Tibial nerve (tissue), 4 donors: ENCODE measurements around the gene SLC44A3. TPM values are rescaled to one million over a fixed set of nuclear protein-coding genes. Genes with fewer than 3 reads are reported as not detected.

Source experiments
- DNase-seq, 2 donors: peaks; one replicate each; pipeline ENCODE4 v3.0.0-alpha.2; 2019; ENCODE audit warnings: low spot score in 2 of 2
- H3K27ac ChIP-seq, 4 donors: fragments of 200-600 bp; sonication (generic) in 3 of 4; one replicate each; pipeline ENCODE4 v1.5.1; 2017 to 2019; ENCODE audit warnings: mild to moderate bottlenecking in 1 of 4
- H3K27me3 ChIP-seq, 2 donors: fragments of 200-600 bp; sonication (generic) in 1 of 2; one replicate each; pipeline versions ENCODE4 v1.5.1 to v1.6.0; 2017 to 2019
- H3K36me3 ChIP-seq, 3 donors: fragments of 200-600 bp; sonication (generic); one replicate each; pipeline ENCODE4 v1.5.1; 2018 to 2019
- H3K4me1 ChIP-seq, 4 donors: fragments of 200-600 bp; sonication (generic) in 3 of 4; one replicate each; pipeline ENCODE4 v1.5.1; 2017 to 2019
- H3K4me3 ChIP-seq, 4 donors: fragments of 200-600 bp; sonication (generic) in 3 of 4; one replicate each; pipeline ENCODE4 v1.5.1; 2017 to 2019; ENCODE audit warnings: mild to moderate bottlenecking in 1 of 4, moderate library complexity in 1 of 4
- H3K9me3 ChIP-seq, 4 donors: fragments of 200-600 bp; sonication (generic) in 3 of 4; one replicate each; pipeline ENCODE4 v1.5.1; 2017 to 2019
- CTCF ChIP-seq, 5 experiments: fragments of 200-600 bp in 3 of 5; fragments of 450-650 bp in 2 of 5; sonication (generic) in 3 of 5; IDR thresholded peaks; one replicate each; pipeline ENCODE4 v1.5.1; 2016 to 2019; ENCODE audit warnings: antibody characterized with exemption in 5 of 5, mild to moderate bottlenecking in 3 of 5, moderate library complexity in 2 of 5
- EP300 ChIP-seq, 2 donors: sonication (generic); formaldehyde crosslinking; IDR thresholded peaks; one replicate each; pipeline ENCODE4 v1.6.1; 2017; ENCODE audit warnings: antibody characterized with exemption in 2 of 2, mild to moderate bottlenecking in 1 of 2
- POLR2A ChIP-seq, 2 donors: fragments of 450-650 bp; IDR thresholded peaks; one replicate each; pipeline ENCODE4 v1.6.1; 2017; ENCODE audit warnings: antibody characterized with exemption in 2 of 2, mild to moderate bottlenecking in 2 of 2, moderate library complexity in 2 of 2
- WGBS, 2 donors: methylation state at CpG; one replicate each; pipeline ENCODE4 v1.1.5; 2018; 5-methylcytosine and 5-hydroxymethylcytosine counted together
- total RNA-seq, 4 donors: library from RNA; depleted of rRNA; stranded (reverse); fragments of >200 nt; gene quantifications; one replicate each; pipeline ENCODE4 v1.1.0, GENCODE V29; 2016

Gene SLC44A3
- total RNA-seq, 4 donors from 2014 or later: 1.6 to 8.1 (median 5.3) TPM

GRCh38 chr1:94859174-94859573 lies 39.0 kb downstream of the SLC44A3 start:
- H3K9me3 ChIP-seq: no peaks in the 10 kb centered on the region
- H3K27me3 ChIP-seq: no peaks in the 10 kb centered on the region
- no peak overlapping the region for H3K4me3 ChIP-seq
- TF ChIP-seq POLR2A (IDR thresholded peaks at IDR 0.05): no peak
- TF ChIP-seq EP300 (IDR thresholded peaks at IDR 0.05): no peak
- TF ChIP-seq CTCF (IDR thresholded peaks at IDR 0.05): no peak
- DNase-seq: no peak
- no peaks in the 10 kb centered on the region for H3K36me3 ChIP-seq
- H3K4me1 ChIP-seq: peaks cover 3 to 59% (median 32%) of the 10 kb centered on the region in 4 donors
- WGBS, 2 donors: 66 to 74% methylated on average over 2 of the region's 2 CpGs
- H3K27ac ChIP-seq: peak overlapping the region in 2 of 4 donors; percentile 90 to 98

- DNase-seq: no peak
- Histone ChIP-seq H3K4me1 (peaks cover 3 to 85% (median 48%) of the 10 kb centered on the region in 4 donors), H3K4me3 (no peak overlapping the region), H3K27me3 (no peaks in the 10 kb centered on the region), H3K27ac (peak overlapping the region; percentile 74 to 98 (median 84)), H3K9me3 (no peaks in the 10 kb centered on the region), H3K36me3 (no peaks in the 10 kb centered on the region)
- TF ChIP-seq CTCF (IDR thresholded peaks at IDR 0.05) (no peak), POLR2A (IDR thresholded peaks at IDR 0.05) (no peak), EP300 (IDR thresholded peaks at IDR 0.05) (no peak)
- WGBS, 2 donors: 87 to 98% methylated on average over 2 of the region's 2 CpGs
Measured at GRCh38 chr1:94862718-94863117, 42.6 kb downstream of the SLC44A3 start.

- WGBS, 2 donors: 0 to 2% methylated on average over 2 of the region's 2 CpGs
Measured at GRCh38 chr1:94863297-94863911, 43.2 kb downstream of the SLC44A3 start.

GRCh38 chr1:94863919-94864318 lies 43.8 kb downstream of the SLC44A3 start:
- Histone ChIP-seq H3K4me3 (peak overlapping the region in 1 of 4 donors; percentile 21), H3K4me1 (peaks cover 3 to 87% (median 47%) of the 10 kb centered on the region in 4 donors), H3K27ac (peak overlapping the region; percentile 74 to 98 (median 84)), H3K36me3 (no peaks in the 10 kb centered on the region), H3K27me3 (no peaks in the 10 kb centered on the region), H3K9me3 (no peaks in the 10 kb centered on the region)
- 17% methylated on average over 4 of the region's 4 CpGs for WGBS, 2 donors
- TF ChIP-seq POLR2A (IDR thresholded peaks at IDR 0.05) (no peak), CTCF (IDR thresholded peaks at IDR 0.05) (no peak), EP300 (IDR thresholded peaks at IDR 0.05) (peak; percentile 62 to 93)
- peak in 1 of 2 donors; percentile 71 for DNase-seq

More at GRCh38 chr1:94863297-94863911, 43.2 kb downstream of the SLC44A3 start:
- H3K9me3 ChIP-seq: no peaks in the 10 kb centered on the region
- TF ChIP-seq POLR2A (IDR thresholded peaks at IDR 0.05) (no peak), EP300 (IDR thresholded peaks at IDR 0.05) (peak in 1 of 2 donors; percentile 58)
- peaks cover 3 to 87% (median 48%) of the 10 kb centered on the region in 4 donors for H3K4me1 ChIP-seq
- no peaks in the 10 kb centered on the region for H3K36me3 ChIP-seq
- no peaks in the 10 kb centered on the region for H3K27me3 ChIP-seq
- H3K27ac ChIP-seq: peak overlapping the region; percentile 74 to 98 (median 84)
- no peak overlapping the region for H3K4me3 ChIP-seq
- DNase-seq: no peak

GRCh38 chr1:94864821-94865220 lies 44.7 kb downstream of the SLC44A3 start:
- H3K27me3 ChIP-seq: no peaks in the 10 kb centered on the region
- H3K4me1 ChIP-seq: peaks cover 3 to 81% (median 43%) of the 10 kb centered on the region in 4 donors
- TF ChIP-seq CTCF (IDR thresholded peaks at IDR 0.05) (no peak), EP300 (IDR thresholded peaks at IDR 0.05) (peak in 1 of 2 donors; percentile 8)
- H3K36me3 ChIP-seq: no peaks in the 10 kb centered on the region
- no peak for DNase-seq
- WGBS, 2 donors: 34 to 37% methylated on average over 9 of the region's 9 CpGs
- H3K27ac ChIP-seq: peak overlapping the region; percentile 74 to 98 (median 84)
- H3K9me3 ChIP-seq: no peaks in the 10 kb centered on the region
- peak overlapping the region in 2 of 4 donors; percentile 14 to 20 for H3K4me3 ChIP-seq
